RPMI8226 (cell line): ENCODE results near the gene MATK.

Experiments
- DNase-seq: peaks from one replicate; pipeline ENCODE4 v3.0.0-alpha.2; 2015

MATK gene

DNA sequence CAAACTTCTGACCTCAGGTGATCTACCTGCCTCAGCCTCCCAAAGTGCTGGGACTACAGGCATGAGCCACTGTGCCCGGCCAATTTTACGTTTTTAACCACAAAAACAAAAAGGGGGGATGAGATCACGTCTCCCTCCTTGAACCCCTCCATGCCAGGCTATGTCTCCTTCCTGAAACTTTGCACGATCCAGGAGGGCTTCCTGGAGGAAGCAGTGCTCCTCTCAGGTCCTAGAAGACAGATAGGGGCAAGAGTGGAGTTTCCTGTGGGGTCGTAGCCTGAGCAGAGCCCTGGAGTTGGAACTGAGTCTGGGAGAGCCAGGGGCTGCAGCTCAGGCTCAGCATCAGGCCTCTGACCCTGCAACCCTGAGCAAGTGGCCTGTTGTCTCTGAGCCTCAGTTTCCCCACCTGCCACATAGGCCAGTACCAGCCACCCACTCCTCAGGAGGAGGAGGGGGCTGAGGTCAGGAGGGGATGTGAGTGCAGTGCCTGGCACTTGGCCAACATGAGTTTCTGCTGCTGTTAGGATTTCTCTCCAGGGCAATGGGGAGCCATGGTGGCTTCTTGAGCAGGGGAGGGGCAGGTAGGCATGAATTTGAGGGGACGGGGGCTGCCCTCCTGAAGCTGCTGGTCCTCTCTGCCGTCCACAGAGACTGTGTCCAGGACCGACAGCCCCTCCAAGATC lies 40.7 kb downstream of the MATK start:
- DNase-seq: no peak

DNA sequence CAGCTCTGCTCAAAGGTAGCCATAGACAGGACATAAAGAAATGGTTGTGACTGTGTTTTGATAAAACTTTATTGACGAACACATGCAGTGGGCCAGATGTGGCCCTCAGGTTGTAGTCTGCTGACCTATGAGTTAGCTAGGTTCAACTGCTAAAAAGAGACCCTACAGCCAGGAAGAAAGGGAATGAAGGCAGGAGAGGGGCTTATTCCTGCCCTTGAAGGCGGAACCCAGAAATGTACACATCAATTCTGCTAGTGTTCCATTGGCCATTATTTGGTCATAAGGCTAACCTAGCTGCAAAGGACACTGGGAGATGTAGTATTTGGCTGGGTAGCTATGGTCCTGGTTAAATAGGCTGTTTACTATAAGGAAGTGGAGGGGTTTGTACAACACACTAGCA lies 42.7 kb downstream of the MATK start:
- DNase-seq: peak; percentile 37

DNA sequence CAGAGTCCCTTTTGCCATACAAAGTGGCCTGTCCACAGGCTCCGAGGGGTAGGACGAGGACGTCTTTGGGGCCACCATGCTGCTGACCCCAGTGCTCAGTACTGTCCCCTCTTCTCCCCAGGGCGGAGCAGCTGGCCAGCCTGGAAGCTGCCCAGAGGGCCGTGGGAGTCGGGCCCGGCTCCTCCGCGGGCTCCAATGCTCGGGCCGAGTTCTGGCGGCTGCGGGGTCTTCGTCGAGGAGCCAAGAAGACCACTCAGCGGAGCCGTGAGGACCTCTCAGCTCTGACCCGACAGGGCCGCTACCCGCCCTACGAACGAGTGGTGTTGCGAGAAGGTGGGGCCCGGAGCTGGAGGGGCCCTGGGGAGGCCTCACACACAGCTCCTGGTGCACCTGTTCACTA lies 45.8 kb downstream of the MATK start:
- DNase-seq: no peak

DNA sequence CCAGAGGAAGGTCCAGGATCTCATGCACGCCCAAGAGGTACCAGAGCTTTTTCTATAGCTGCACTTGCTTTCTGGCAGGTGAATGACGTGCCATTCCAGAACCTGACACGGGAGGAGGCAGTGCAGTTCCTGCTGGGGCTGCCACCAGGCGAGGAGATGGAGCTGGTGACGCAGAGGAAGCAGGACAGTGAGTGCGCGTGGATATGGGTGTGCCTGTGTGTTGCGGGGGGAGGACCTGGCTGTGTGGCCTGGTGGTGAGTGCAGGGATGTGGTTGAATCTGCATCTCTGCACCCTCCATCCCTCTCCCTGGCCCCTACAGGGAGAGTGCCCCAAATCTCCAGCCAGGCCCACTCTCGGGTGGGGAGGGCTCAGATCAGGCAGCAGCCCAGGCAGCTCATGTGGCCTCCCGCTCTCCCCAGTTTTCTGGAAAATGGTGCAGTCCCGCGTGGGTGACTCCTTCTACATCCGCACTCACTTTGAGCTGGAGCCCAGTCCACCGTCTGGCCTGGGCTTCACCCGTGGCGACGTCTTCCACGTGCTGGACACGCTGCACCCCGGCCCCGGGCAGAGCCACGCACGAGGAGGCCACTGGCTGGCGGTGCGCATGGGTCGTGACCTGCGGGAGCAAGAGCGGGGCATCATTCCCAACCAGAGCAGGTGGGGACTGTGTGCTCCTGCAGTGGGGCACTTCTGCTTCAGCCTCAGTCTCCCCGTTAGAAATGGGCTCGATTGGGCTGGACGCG lies 47.5 kb downstream of the MATK start:
- no peak for DNase-seq

DNA sequence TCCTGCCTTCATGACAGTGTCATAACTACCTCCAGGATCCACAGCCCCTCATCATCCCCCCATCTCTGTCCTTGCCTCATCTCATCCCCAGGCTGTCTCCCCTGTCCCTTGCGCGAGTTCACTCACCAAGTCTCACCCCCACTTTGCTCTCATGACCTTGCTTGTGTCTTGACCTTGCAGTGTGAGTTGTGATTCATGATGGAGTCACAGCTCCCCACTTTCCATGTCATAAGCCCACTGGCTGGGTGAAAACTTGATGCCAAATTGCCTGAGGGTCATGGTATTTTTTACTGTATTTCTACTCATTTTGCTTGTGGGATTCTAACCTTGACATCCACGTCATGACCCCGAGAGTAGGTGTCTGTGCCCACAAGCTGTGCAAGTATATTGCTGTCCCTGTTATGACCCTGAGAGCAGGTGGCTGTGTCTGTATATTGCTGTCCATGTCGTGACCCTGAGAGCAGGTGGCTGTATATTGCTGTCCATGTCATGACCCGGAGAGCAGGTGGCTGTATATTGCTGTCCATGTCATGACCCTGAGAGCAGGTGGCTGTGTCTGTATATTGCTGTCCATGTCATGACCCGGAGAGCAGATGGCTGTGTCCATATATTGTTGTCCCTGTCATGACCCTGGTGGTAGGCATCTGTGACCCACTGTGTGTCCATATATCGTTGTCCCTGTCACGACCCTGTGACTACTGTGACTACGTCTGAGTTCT lies 48.5 kb downstream of the MATK start:
- DNase-seq: no peak

DNA sequence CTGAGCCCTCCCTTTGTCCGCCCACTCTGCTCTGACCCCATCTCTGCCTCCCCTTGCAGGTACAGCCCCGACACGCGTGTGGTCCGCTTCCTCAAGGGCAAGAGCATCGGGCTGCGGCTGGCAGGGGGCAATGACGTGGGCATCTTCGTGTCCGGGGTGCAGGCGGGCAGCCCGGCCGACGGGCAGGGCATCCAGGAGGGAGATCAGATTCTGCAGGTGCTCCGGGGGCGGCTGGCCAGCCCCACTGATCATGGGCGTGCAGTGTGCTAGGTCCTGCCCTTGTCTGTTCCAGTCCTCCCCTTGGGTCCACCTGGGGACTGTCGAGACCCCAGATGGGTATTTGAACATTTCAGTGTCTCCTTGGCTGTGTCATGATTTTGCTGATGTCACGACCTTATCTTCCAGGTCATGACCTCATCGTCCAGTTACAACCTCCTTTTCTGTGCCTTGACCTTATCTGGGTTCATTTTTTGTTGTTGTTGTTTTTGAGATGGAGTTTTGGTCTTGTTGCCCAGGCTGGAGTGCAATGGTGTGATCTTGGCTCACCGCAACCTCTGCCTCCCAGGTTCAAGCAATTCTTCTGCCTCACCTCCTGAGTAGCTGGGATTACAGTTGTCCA lies 50.0 kb downstream of the MATK start:
- DNase-seq: no peak

DNA sequence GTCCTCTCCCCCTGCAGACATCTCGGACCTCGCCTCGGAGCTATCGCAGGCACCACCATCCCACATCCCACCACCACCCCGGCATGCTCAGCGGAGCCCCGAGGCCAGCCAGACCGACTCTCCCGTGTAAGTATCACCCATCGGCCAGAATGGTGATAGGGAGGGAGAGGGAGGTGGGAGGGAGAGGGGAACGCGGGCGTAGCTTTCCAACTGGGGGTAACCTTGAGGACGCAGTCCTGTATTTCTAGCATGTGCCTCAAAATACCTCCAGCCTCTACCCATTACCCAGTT lies 51.9 kb downstream of the MATK start:
- no peak for DNase-seq

DNA sequence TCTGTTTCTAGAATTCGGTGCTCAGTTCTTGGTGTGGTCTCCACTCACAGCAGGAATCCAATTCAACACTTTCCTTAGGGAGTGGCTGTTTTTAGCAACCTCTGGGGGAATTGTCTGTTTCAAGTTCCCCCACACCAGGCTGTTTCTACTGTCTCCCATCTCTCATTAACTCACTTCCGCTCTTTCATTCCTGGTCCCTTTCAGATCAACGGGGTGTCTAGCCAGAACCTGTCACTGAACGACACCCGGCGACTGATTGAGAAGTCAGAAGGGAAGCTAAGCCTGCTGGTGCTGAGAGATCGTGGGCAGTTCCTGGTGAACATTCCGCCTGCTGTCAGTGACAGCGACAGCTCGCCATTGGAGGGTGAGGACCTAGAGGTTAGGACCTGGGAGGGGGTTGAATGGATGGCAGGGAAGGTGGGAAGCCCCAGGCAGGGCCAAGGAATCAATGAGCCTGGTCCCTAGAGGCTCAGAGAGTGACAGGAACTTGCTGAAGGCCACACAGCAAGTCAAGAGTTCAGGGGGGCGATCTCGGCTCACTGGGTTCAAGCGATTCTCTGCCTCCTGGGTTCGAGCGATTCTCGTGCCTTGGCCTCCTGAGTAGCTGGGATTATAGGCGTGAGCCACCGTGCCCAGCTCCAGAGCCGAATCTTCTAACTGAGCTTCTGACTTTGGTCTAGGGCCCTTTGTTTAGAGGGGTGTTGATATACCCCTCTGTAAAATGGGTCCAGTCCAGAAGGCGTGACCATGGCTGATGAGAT lies 52.5 kb downstream of the MATK start:
- no peak for DNase-seq

DNA sequence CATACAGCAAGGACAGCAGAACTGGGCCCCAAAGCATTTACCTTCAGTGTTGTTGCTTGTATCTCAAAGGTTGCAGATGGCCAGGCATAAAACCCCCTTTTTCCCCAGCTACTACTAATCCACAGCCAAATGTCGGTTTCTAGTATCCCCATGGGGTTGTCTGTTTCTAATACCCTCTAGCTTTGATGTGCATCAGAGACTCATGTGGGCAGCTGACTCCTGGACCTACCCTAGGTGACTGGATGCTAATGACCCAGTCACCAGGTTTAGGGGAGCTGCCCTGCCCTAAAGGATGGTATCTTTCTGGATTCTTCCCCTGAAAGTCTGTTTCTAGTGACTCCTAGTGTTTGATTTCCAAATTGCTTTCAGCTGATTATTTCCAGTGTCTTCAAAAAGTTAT lies 54.1 kb downstream of the MATK start:
- DNase-seq: no peak

DNA sequence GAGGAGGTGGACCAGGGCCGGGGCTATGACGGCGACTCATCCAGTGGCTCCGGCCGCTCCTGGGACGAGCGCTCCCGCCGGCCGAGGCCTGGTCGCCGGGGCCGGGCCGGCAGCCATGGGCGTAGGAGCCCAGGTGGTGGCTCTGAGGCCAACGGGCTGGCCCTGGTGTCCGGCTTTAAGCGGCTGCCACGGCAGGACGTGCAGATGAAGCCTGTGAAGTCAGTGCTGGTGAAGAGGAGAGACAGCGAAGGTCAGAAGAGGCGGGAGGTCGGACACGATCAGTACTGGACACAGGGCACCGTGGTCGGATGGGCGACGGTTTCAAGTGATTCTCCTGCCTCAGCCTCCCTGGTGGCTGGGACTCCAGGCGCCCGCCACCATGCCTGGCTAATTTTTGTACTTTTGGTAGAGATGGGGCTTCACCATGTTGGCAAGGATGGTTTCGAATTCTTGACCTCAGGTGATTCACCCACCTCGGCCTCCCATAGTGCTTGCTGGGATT lies 55.7 kb downstream of the MATK start:
- DNase-seq: no peak
